ENCODE results near the gene DUS3L. TPM values are rescaled to one million over a fixed set of nuclear protein-coding genes. Genes with fewer than 3 reads are reported as not detected.
A peak's percentile ranks its signal among the peaks of the same experiment; 100 is the strongest.

DUS3L gene
- total and polyA plus RNA-seq, 2 of the 8 experiments (the other 6 are each of a cell fraction or from before 2014, with no cell fraction given), result 37.6 to 39.1 TPM

GRCh38 chr19:5820785-5821184, 29.8 kb upstream of the DUS3L start:
- Histone ChIP-seq H2BK12ac (ENCODE audit: low read depth, low read length) (no peak overlapping the region), H3K14ac (ENCODE audit: insufficient read length) (no peak overlapping the region), H4K5ac (ENCODE audit: insufficient read length, low read depth, low read length) (no peak overlapping the region), H3K9me3 (ENCODE audit: insufficient read depth in 2 of 2, low read depth in 1 of 2, low read length in 1 of 2) (no peaks in the 10 kb centered on the region), H2BK20ac (ENCODE audit: low read length) (no peak overlapping the region), H2BK5ac (ENCODE audit: low read depth, low read length) (no peak overlapping the region), H3K18ac (ENCODE audit: extremely low read depth, low read length) (no peak overlapping the region), H3K27me3 (replicated peaks in 1 of 4; ENCODE audit: control insufficient read depth in 3 of 4, extremely low read depth in 1 of 4, insufficient read depth in 3 of 4, low read length in 3 of 4) (no peaks in the 10 kb centered on the region), H3K36me3 (ENCODE audit: control insufficient read depth in 2 of 4, insufficient read depth in 4 of 4, low read length in 3 of 4) (no peaks in the 10 kb centered on the region), H2AK5ac (ENCODE audit: low read depth, low read length) (no peak overlapping the region), H3K4me3 (ENCODE audit: extremely low read depth in 1 of 4, insufficient read depth in 2 of 4, low read depth in 3 of 4, low read length in 4 of 4) (no peak overlapping the region), H4K91ac (replicated peaks; ENCODE audit: insufficient read length, low read length) (no peak overlapping the region), H3K4ac (replicated peaks; ENCODE audit: insufficient read length, low read depth, low read length) (no peak overlapping the region), H3K23ac (ENCODE audit: insufficient read length) (no peak overlapping the region), H3K79me1 (ENCODE audit: low read depth, low read length) (no peaks in the 10 kb centered on the region), H2BK120ac (replicated peaks; ENCODE audit: low read depth, low read length) (no peak overlapping the region), H3K23me2 (ENCODE audit: low read depth, low read length) (no peaks in the 10 kb centered on the region), H3K27ac (ENCODE audit: low read depth, low read length) (no peak overlapping the region), H4K8ac (ENCODE audit: extremely low read depth, insufficient read depth, low read length) (no peak overlapping the region; the same call in 1 of the 2 replicates), H3K56ac (replicated peaks; ENCODE audit: insufficient read length, low read depth, low read length) (no peak overlapping the region), H3K4me2 (ENCODE audit: insufficient read depth in 1 of 2, low read depth in 2 of 2, low read length in 2 of 2) (no peak overlapping the region), H3K9ac (replicated peaks in 1 of 4; ENCODE audit: extremely low read depth in 1 of 4, low read depth in 3 of 4, low read length in 3 of 4) (no peak overlapping the region), H4K20me1 (replicated peaks in 1 of 2; ENCODE audit: control insufficient read depth in 1 of 2, insufficient read depth in 2 of 2, low read length in 2 of 2) (peaks cover 0 to 3% of the 10 kb centered on the region in 2 experiments), H2AFZ (ENCODE audit: low read length) (no peak overlapping the region), H3K79me2 (ENCODE audit: control insufficient read depth in 1 of 2, insufficient read depth in 2 of 2, low read length in 2 of 2) (no peaks in the 10 kb centered on the region), H2BK15ac (ENCODE audit: low read length) (no peak overlapping the region), H3K4me1 (replicated peaks in 1 of 4; ENCODE audit: control insufficient read depth in 3 of 4, insufficient read depth in 4 of 4, low read length in 3 of 4) (no peaks in the 10 kb centered on the region)
- ChIA-PET CTCF (ENCODE audit: partially characterized antibody) (interaction anchor here (0.6 to 3.7 kb wide), 5 partner anchors 13 to 72 kb away, joined by 3 to 32 read pairs (median 5); no protein-coding TSS in a partner anchor), POLR2A (ENCODE audit: partially characterized antibody) (interaction anchor here (1.3 kb wide), 1 partner anchor 17 kb away, joined by 4 read pairs; no protein-coding TSS in a partner anchor)
- FAIRE-seq (no peak), DNase-seq (ENCODE audit: low read depth in 1 of 2, low spot score in 2 of 2) (no peak)
- TF ChIP-seq SP1 (IDR thresholded peaks at IDR 0.05; ENCODE audit: low read depth, low read length) (no peak), SRF (IDR thresholded peaks at IDR 0.05; ENCODE audit: low read depth, low read length) (no peak), NANOG (IDR thresholded peaks at IDR 0.05; ENCODE audit: insufficient read depth, low read depth, low read length, poor library complexity, severe bottlenecking) (no peak), KDM1A (IDR thresholded peaks at IDR 0.05; ENCODE audit: borderline replicate concordance, low read length) (peak; percentile 80; the same call in 1 of the 2 replicates), TAF1 (IDR thresholded peaks at IDR 0.05; ENCODE audit: low read depth, low read length) (no peak), MAFK (IDR thresholded peaks at IDR 0.05; ENCODE audit: low read depth, low read length) (no peak)
- WGBS, 2 experiments (ENCODE audit: extremely low coverage in 1 of 2, insufficient coverage in 1 of 2, insufficient read length in 1 of 2, insufficient replicate concordance in 2 of 2, low coverage in 1 of 2, low lambda C conversion rate in 2 of 2, missing lambda C conversion rate in 1 of 2), result 89% methylated on average over 6 of the region's 6 CpGs; no CpG with 5 or more reads in 1 of the 2 experiments
